GM21390 (cell line): Measurements from ENCODE around the gene SVIP.

Source experiments
- ATAC-seq: cut with Tn5 transposase; IDR thresholded peaks from one replicate; pipeline ENCODE4 v1.9.1; 2021; ENCODE audit not compliant: unreplicated experiment

Gene SVIP

DNA sequence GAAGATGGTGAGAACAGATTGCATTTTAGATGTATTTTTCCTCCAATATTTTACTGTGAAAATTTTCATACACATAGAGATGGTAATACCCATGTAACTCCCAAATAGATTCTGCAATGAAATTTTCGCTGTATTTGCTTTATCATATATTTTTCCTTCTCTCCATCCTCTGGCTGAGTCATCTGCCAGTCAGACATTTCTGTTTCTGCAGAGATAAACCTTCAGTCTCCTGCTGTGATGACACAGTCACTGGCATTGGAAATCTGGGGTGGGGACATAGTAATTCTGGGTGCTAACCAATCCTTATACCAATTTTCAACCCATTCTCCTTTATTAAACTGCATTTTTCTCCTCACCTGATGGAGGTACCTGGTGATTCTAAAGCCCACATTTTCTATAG, 33.7 kb downstream of the SVIP start:
- no peak for ATAC-seq

- no peak for ATAC-seq
Observed at GRCh38 chr11:22792497-22792896, 37.1 kb downstream of the SVIP start.

- ATAC-seq: peak; percentile 32
Observed at GRCh38 chr11:22787551-22788162, 41.9 kb downstream of the SVIP start.

GRCh38 chr11:22787055-22787454, 42.5 kb downstream of the SVIP start:
- ATAC-seq: no peak

- ATAC-seq: peak; percentile 94
Observed at GRCh38 chr11:22786475-22786874, 43.1 kb downstream of the SVIP start.

- ATAC-seq: no peak
Observed at GRCh38 chr11:22785251-22785650, 44.4 kb downstream of the SVIP start.

DNA sequence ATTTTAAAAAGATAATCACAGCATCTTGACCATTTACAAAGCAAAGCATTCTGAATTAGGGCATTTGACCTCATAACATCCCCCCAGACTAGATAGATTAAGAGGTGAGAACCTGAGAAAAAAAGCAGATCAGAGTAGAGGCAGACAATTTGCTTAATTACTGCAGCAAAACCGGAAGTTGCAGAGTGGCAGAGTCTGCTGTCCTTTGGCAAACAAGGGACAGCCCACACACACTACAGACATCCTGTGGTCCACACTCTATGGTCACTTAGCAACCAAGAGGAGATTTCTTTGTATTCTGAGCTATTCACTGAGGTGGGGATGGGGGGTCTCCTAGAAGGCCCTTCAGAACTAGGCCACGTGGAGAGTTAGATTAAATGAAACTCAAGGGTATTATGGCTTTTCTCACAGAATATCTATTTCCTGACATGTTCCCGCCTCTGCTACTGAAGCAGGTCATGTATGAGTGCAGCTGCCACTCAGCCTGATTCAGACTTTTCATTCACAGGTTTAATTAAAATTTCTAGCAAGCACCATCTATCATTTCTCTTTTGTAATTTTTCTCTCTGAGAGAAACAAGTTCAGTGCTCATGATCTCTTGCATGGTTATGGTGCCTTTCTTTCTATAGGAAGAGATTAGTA, 48.5 kb downstream of the SVIP start:
- ATAC-seq: peak; percentile 88

DNA sequence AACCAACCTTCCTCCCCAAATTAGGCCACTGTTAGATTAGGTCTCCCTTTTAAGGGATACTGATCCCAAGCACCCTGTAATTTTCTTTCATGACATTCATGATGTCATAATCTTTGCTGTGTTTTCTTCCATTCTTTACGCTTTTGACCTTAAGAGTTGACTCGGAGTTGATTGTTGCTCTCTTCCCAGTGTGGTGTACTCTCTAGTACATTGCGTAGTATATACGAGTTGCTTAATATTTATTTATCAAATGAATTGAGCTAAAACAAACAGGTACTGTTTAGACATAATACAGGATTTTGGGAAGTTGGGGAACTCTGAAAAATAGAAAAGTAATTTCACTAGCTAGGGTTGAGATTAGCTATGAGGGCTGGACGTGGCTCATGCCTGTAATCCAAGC, 49.8 kb downstream of the SVIP start:
- no peak for ATAC-seq

- ATAC-seq: no peak
Observed at GRCh38 chr11:22778642-22779041, 51.0 kb downstream of the SVIP start.

DNA sequence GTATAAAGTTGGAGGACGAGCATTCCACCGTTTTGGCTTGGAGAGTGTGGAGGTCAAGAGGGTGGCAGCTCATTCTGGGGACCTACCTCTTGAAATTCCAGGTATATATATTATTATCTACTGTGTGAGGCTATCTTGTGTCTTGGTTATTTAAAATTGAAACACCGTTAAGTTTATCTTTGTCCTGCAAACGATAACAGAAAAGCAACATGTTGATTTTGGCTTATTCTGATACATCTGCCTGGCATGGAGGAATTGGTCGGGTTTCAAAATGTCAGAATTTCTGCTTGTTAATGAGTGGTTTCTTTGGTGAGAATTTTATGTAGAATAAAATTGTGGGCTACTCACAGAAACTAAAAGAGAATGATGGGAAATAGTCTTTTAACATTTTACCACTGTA, 54.4 kb downstream of the SVIP start:
- ATAC-seq: no peak

- ATAC-seq: peak; percentile 83
Observed at GRCh38 chr11:22774716-22775115, 54.9 kb downstream of the SVIP start.

DNA sequence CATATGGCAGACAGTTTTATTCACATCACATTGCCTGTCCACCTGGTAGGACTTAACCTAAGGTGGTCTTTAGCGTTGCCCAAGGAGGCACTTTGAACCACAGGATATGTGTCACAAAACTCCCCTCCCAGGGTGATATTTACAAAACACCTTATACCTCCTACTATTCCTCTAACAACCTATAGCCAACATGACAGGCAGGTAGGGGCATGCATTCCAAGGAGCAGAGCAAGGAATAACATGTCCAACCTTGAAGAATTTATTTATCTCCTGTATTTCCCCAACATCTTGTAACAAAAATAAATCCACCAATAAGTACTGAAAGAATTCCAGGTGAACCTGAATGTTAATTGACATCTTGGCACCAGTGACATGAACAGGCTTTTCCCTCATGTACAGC, 60.5 kb downstream of the SVIP start:
- ATAC-seq: no peak
